GM23338 (cell line): ENCODE results near the gene BBLN. TPM values are rescaled to one million over a fixed set of nuclear protein-coding genes. Genes with fewer than 3 reads are reported as not detected.
A peak's percentile ranks its signal among the peaks of the same experiment; 100 is the strongest.

ENCODE experiments used
- ATAC-seq: fragments of 200-7000 bp; cut with Tn5 transposase; 3 replicates; pipeline ENCODE4 v1.9.1; 2020
- DNase-seq: peaks from one replicate; pipeline ENCODE4 v3.0.0-alpha.2; 2015; ENCODE audit warnings: low spot score
- H2AFZ ChIP-seq: fragments of 200-600 bp; sonication (generic); 2 replicates; pipeline ENCODE4 v1.8.0; 2016; ENCODE audit warnings: antibody characterized with exemption, mild to moderate bottlenecking, moderate library complexity
- H3F3A ChIP-seq: fragments of 200-600 bp; sonication (generic); replicated peaks from 2 replicates; pipeline ENCODE4 v1.8.0; 2017; ENCODE audit warnings: antibody characterized with exemption, mixed run types, low read depth
- H3K27ac ChIP-seq: fragments of 200-600 bp; sonication (generic); 2 replicates; pipeline ENCODE4 v1.6.1; 2016; ENCODE audit warnings: low read depth
- H3K27me3 ChIP-seq: fragments of 200-600 bp; sonication (generic); 2 replicates; pipeline ENCODE4 v1.8.0; 2016; ENCODE audit warnings: mild to moderate bottlenecking, mixed run types, moderate library complexity; ENCODE audit not compliant: insufficient read depth
- H3K36me3 ChIP-seq: fragments of 200-600 bp; sonication (generic); 2 replicates; pipeline ENCODE4 v1.8.0; 2016; ENCODE audit warnings: mild to moderate bottlenecking; ENCODE audit not compliant: insufficient read depth
- H3K4me1 ChIP-seq: fragments of 200-600 bp; sonication (generic); 2 replicates; pipeline ENCODE4 v1.8.0; 2016; ENCODE audit warnings: mild to moderate bottlenecking, moderate library complexity; ENCODE audit not compliant: insufficient read depth
- H3K4me2 ChIP-seq: fragments of 200-600 bp; sonication (generic); 2 replicates; pipeline ENCODE4 v1.7.1; 2017; ENCODE audit warnings: mixed run types
- H3K4me3 ChIP-seq: fragments of 200-600 bp; sonication (generic); 2 replicates; pipeline ENCODE4 v1.6.1; 2016; ENCODE audit warnings: mixed run types
- H3K79me2 ChIP-seq: fragments of 200-600 bp; sonication (generic); replicated peaks from 2 replicates; pipeline ENCODE4 v1.8.0; 2017; ENCODE audit warnings: mild to moderate bottlenecking; ENCODE audit not compliant: insufficient read depth
- H3K9me2 ChIP-seq: fragments of 200-600 bp; sonication (generic); 2 replicates; pipeline ENCODE4 v1.8.0; 2017; ENCODE audit not compliant: insufficient read depth
- H4K20me1 ChIP-seq: fragments of 200-600 bp; sonication (generic); replicated peaks from 2 replicates; pipeline ENCODE4 v1.8.0; 2017; ENCODE audit warnings: mild to moderate bottlenecking; ENCODE audit not compliant: insufficient read depth
- H3K27ac Mint-ChIP-seq: 2 replicates; pipeline ENCODE4 v1.8.0; 2020; ENCODE audit warnings: inconsistent platforms, mild to moderate bottlenecking, moderate library complexity, mixed read lengths
- H3K27me3 Mint-ChIP-seq: 3 replicates; pipeline ENCODE4 v1.8.0; 2022; ENCODE audit warnings: low read depth, mild to moderate bottlenecking, moderate library complexity, mixed read lengths, inconsistent platforms; ENCODE audit not compliant: insufficient read depth, poor library complexity
- H3K36me3 Mint-ChIP-seq: 3 replicates; pipeline ENCODE4 v1.8.0; 2021; ENCODE audit warnings: low read depth, mild to moderate bottlenecking, inconsistent platforms, moderate library complexity, mixed read lengths
- H3K4me1 Mint-ChIP-seq: 3 replicates; pipeline ENCODE4 v1.8.0; 2020; ENCODE audit warnings: mild to moderate bottlenecking, inconsistent platforms, mixed read lengths
- H3K4me3 Mint-ChIP-seq: 3 replicates; pipeline ENCODE4 v1.8.0; 2021; ENCODE audit warnings: moderate library complexity, mild to moderate bottlenecking, inconsistent platforms, mixed read lengths
- H3K9me3 Mint-ChIP-seq: 3 replicates; pipeline ENCODE4 v1.8.0; 2020; ENCODE audit warnings: moderate library complexity, mild to moderate bottlenecking, inconsistent platforms, mixed read lengths
- CTCF ChIP-seq, 2 experiments: fragments of 200-600 bp in 1 of 2; sonication (generic) in 1 of 2; conservative IDR thresholded peaks; 2 replicates each; pipeline versions ENCODE4 v1.5.1 to v1.6.1; 2016 to 2017; ENCODE audit warnings: antibody characterized with exemption in 2 of 2, low read depth in 2 of 2, mild to moderate bottlenecking in 2 of 2, moderate library complexity in 1 of 2
- ZNF462 ChIP-seq: fragments of 250-450 bp; sonication (Bioruptor Pico); IDR thresholded peaks from 2 replicates; pipeline ENCODE4 v1.5.0; 2020; ENCODE audit warnings: mild to moderate bottlenecking, moderate library complexity
- polyA plus RNA-seq: library from polyadenylated mRNA; unstranded; fragments of >200 nt; fragmentation: Nextera tagmentation; extraction: Ambion mirVana; gene quantifications from 2 replicates; pipeline ENCODE4 v1.2.1, GENCODE V29; 2016
- total RNA-seq: library from RNA; depleted of rRNA; stranded (reverse); fragments of >200 nt; shearing (Covaris generic); gene quantifications from 2 replicates; pipeline ENCODE4 v1.2.3, GENCODE V29; 2014

Gene BBLN
- total and polyA plus RNA-seq, 2 experiments from 2014 or later, result 171 to 246 TPM

- peaks cover 9% of the 10 kb centered on the region; the same call in 1 of the 2 replicates for H3K4me1 ChIP-seq
- ATAC-seq (no peak), DNase-seq (peak; percentile 27)
- H3K4me3 ChIP-seq, result no peak overlapping the region; the same call in 1 of the 2 replicates
- no peak overlapping the region for H2AFZ ChIP-seq
- peaks cover 9% of the 10 kb centered on the region for H3F3A ChIP-seq
- H4K20me1 ChIP-seq, result 0 out of 2 replicates have a peak, but pooled peaks cover 3% of the 10 kb centered on the region
- Mint-ChIP-seq H3K27ac (no peak overlapping the region), H3K27me3 (peaks cover 16% of the 10 kb centered on the region), H3K4me1 (peaks cover 32% of the 10 kb centered on the region), H3K9me3 (no peaks in the 10 kb centered on the region; the same call in 2 of the 3 replicates), H3K4me3 (peak overlapping the region; percentile 88; the same call in 2 of the 3 replicates), H3K36me3 (no peaks in the 10 kb centered on the region; the same call in 2 of the 3 replicates)
- no peak overlapping the region for H3K4me2 ChIP-seq
- TF ChIP-seq ZNF462 (CRISPR knock-in tag) (no peak), CTCF (conservative IDR thresholded peaks at IDR 0.05; ENCODE audit: low read depth in 2 of 2) (peak in 1 of 2 experiments; percentile 47; a peak in 3 of 4 replicates)
- H3K27ac ChIP-seq, result no peak overlapping the region
- no peaks in the 10 kb centered on the region for H3K27me3 ChIP-seq
- no peaks in the 10 kb centered on the region for H3K9me2 ChIP-seq
- 0 out of 2 replicates have a peak, but pooled peaks cover 4% of the 10 kb centered on the region for H3K79me2 ChIP-seq
- H3K36me3 ChIP-seq, result no peaks in the 10 kb centered on the region
Measured at GRCh38 chr9:128205296-128205944, 45.4 kb downstream of the BBLN start.
